ENCODE data around the gene PRPSAP1.
"Not testable (repeated sequence)": the region's sequence is repeated elsewhere in the genome, so short reads cannot be mapped to it uniquely, and the experiment has no call there.

PRPSAP1 gene

GRCh38 chr17:76357597-76358158 lies 4.0 kb upstream of the PRPSAP1 start:
- no peak for DNase-seq

GRCh38 chr17:76356803-76357456 lies 3.2 kb upstream of the PRPSAP1 start:
- DNase-seq, result no peak

GRCh38 chr17:76354747-76355310 lies 1.1 kb upstream of the PRPSAP1 start:
- DNase-seq, result no peak

- no peak for DNase-seq
Measured at GRCh38 chr17:76354317-76354729, 607 bp upstream of the PRPSAP1 start.

- DNase-seq, result peak; percentile 7
Measured at GRCh38 chr17:76353004-76353598, 615 bp downstream of the PRPSAP1 start.

GRCh38 chr17:76351526-76352071 lies 2.1 kb downstream of the PRPSAP1 start:
- no peak for DNase-seq

GRCh38 chr17:76350463-76350862 lies 3.3 kb downstream of the PRPSAP1 start:
- no peak for DNase-seq

GRCh38 chr17:76346936-76347335 lies 6.8 kb downstream of the PRPSAP1 start:
- not testable (repeated sequence) for DNase-seq

GRCh38 chr17:76345377-76345974 lies 8.2 kb downstream of the PRPSAP1 start:
- DNase-seq, result no peak

GRCh38 chr17:76343106-76343505 lies 10.6 kb downstream of the PRPSAP1 start:
- DNase-seq, result no peak

- DNase-seq, result no peak
Measured at GRCh38 chr17:76341301-76341700, 12.4 kb downstream of the PRPSAP1 start.

GRCh38 chr17:76337413-76337777 lies 16.3 kb downstream of the PRPSAP1 start:
- no peak for DNase-seq

- DNase-seq, result no peak
Measured at GRCh38 chr17:76336756-76337412, 16.8 kb downstream of the PRPSAP1 start.

GRCh38 chr17:76335716-76336381 lies 17.9 kb downstream of the PRPSAP1 start:
- DNase-seq, result no peak

GRCh38 chr17:76333673-76334505 lies 19.8 kb downstream of the PRPSAP1 start:
- no peak for DNase-seq

GRCh38 chr17:76331083-76331482 lies 22.6 kb downstream of the PRPSAP1 start:
- no peak for DNase-seq

- no peak for DNase-seq
Measured at GRCh38 chr17:76329664-76330063, 24.1 kb downstream of the PRPSAP1 start.

- DNase-seq, result no peak
Measured at GRCh38 chr17:76327696-76328095, 26.0 kb downstream of the PRPSAP1 start.

- no peak for DNase-seq
Measured at GRCh38 chr17:76326306-76326705, 27.4 kb downstream of the PRPSAP1 start.

GRCh38 chr17:76318586-76318985 lies 35.1 kb downstream of the PRPSAP1 start:
- no peak for DNase-seq

- no peak for DNase-seq
Measured at GRCh38 chr17:76317535-76317934, 36.2 kb downstream of the PRPSAP1 start.
